AG04450 (cell line): Measurements from ENCODE around the gene TFDP2. TPM values are rescaled to one million over a fixed set of nuclear protein-coding genes. Genes with fewer than 3 reads are reported as not detected.

Experiments
- CTCF ChIA-PET: fragments of 300-600, 350-600 bp; formaldehyde crosslinking; extraction: SDS; loops from one replicate; lab custom pipeline; 2022; ENCODE audit warnings: antibody characterized with exemption, inconsistent platforms; lab: Charles Lee
- POLR2A ChIA-PET: fragments of 350-600 bp; formaldehyde crosslinking; extraction: SDS; loops from one replicate; lab custom pipeline; 2021; ENCODE audit warnings: antibody characterized with exemption, inconsistent platforms; lab: Yijun Ruan, JAX
- DNase-seq: peaks from one replicate; pipeline ENCODE4 v3.0.0-alpha.2; 2011; ENCODE audit warnings: low read depth, low spot score
- H3K27ac ChIP-seq: one replicate; pipeline ENCODE4 v1.5.1; 2012; ENCODE audit warnings: low read depth, low read length, control low read depth
- H3K27me3 ChIP-seq: one replicate; pipeline ENCODE4 v1.6.0; 2012; ENCODE audit warnings: low read length; ENCODE audit not compliant: control insufficient read depth, insufficient read depth
- H3K4me3 ChIP-seq: 2 replicates; pipeline ENCODE4 v1.5.1; 2011; ENCODE audit warnings: mild to moderate bottlenecking, low read depth, low read length, control low read depth
- H3K9me3 ChIP-seq: 2 replicates; pipeline ENCODE4 v1.5.1; 2012; ENCODE audit warnings: low read length; ENCODE audit not compliant: control insufficient read depth, insufficient read depth
- polyA plus RNA-seq: library from polyadenylated mRNA; depleted of rRNA; stranded (reverse); fragments of >200 nt; gene quantifications from 2 replicates; pipeline ENCODE4 v1.2.3, GENCODE V29; 2011
- TF ChIP-seq, protein P1 (sequence below): IDR thresholded peaks from 2 replicates; pipeline ENCODE4 v1.5.1; 2011; ENCODE audit warnings: low read depth, low read length, control low read depth, inconsistent platforms

TFDP2 gene
- polyA plus RNA-seq, 1 experiment, result 63.4 TPM

DNA sequence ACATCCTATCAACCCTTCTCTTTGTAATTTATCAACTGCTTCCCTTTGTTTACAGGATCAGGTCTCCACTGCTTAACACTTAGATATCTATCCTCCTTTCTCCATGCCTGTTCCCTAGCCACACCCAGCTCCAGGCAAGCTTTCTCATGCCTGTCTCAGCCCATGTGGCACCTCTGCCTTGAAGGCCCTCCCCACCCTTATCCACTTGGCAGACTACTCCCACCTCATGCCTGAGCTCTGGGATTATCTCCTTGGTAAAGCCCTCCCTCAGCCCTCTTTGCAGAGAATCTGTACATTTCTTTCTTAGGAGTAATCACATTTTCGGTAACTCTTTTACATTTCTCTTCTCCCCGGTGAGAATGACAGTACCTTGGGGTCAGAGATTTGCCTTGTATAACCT lies 176.9 kb downstream of the TFDP2 start:
- ChIA-PET POLR2A (no interaction called here), CTCF (interaction anchor here (0.9 kb wide), 1 partner anchor 9 kb away, joined by 5 read pairs; no protein-coding TSS in a partner anchor)
- Histone ChIP-seq H3K9me3 (no peaks in the 10 kb centered on the region), H3K27ac (no peak overlapping the region), H3K27me3 (no peaks in the 10 kb centered on the region), H3K4me3 (no peak overlapping the region)
- TF ChIP-seq, protein P1, sequence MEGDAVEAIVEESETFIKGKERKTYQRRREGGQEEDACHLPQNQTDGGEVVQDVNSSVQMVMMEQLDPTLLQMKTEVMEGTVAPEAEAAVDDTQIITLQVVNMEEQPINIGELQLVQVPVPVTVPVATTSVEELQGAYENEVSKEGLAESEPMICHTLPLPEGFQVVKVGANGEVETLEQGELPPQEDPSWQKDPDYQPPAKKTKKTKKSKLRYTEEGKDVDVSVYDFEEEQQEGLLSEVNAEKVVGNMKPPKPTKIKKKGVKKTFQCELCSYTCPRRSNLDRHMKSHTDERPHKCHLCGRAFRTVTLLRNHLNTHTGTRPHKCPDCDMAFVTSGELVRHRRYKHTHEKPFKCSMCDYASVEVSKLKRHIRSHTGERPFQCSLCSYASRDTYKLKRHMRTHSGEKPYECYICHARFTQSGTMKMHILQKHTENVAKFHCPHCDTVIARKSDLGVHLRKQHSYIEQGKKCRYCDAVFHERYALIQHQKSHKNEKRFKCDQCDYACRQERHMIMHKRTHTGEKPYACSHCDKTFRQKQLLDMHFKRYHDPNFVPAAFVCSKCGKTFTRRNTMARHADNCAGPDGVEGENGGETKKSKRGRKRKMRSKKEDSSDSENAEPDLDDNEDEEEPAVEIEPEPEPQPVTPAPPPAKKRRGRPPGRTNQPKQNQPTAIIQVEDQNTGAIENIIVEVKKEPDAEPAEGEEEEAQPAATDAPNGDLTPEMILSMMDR, result no peak
- no peak for DNase-seq

DNA sequence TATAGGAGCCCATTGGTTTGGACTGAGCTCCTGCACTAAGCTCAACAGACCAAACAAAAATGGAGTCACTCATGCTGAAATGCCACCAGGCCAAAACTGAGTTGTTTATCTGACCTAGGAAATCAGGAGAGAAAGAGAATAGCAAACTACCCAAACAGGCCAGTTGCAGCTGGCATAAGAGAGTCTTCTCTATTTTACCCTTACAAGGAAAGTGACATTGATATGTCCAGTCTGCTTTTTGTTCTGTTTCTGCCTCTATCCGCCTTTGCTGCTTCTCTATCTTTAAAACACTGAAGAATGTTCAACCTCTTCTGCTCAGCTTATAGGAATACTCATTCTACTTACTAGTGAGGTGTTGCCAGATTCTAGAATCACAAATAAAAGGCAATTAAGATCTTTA lies 177.8 kb downstream of the TFDP2 start:
- ChIA-PET CTCF (interaction anchor here (0.6 kb wide), 1 partner anchor 395 kb away, joined by 3 read pairs; no protein-coding TSS in a partner anchor), POLR2A (interaction anchor here (0.7 kb wide), 1 partner anchor 16 kb away, joined by 7 read pairs; no protein-coding TSS in a partner anchor)
- H3K4me3 ChIP-seq, result no peak overlapping the region
- H3K27ac ChIP-seq, result no peak overlapping the region
- no peaks in the 10 kb centered on the region for H3K9me3 ChIP-seq
- TF ChIP-seq, protein P1, result no peak
- no peak for DNase-seq
- no peaks in the 10 kb centered on the region for H3K27me3 ChIP-seq

DNA sequence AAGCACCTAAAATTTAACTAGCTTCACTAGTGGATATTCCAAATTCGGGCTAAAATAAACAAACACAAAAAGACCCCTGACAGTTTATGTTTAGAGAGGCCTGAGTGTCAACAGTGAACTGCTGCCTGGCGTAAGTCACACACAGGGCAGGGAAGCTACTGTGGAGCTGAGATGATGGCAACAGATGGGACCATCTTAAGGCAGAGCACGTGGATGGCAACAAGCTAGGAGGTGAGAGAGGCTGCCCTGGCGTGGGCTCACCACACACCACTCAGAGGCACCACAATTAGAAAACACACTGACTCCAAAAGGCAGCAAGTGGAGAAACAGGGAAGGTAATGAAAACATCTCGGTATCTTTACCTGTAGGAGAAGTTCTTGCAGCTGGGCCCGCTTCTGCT lies 179.6 kb downstream of the TFDP2 start:
- ChIA-PET CTCF (interaction anchor here (0.5 kb wide), 1 partner anchor 19 kb away, joined by 3 read pairs; no protein-coding TSS in a partner anchor), POLR2A (no interaction called here)
- Histone ChIP-seq H3K27me3 (no peaks in the 10 kb centered on the region), H3K9me3 (no peaks in the 10 kb centered on the region), H3K4me3 (no peak overlapping the region), H3K27ac (no peak overlapping the region)
- TF ChIP-seq, protein P1, result no peak
- DNase-seq, result no peak

GRCh38 chr3:141965471-141965870 lies 183.9 kb downstream of the TFDP2 start:
- no peaks in the 10 kb centered on the region for H3K9me3 ChIP-seq
- H3K27ac ChIP-seq, result no peak overlapping the region
- POLR2A ChIA-PET, result no interaction called here
- DNase-seq, result no peak
- CTCF ChIA-PET, result interaction anchor here (1.2 to 1.4 kb wide), 2 partner anchors 31 to 160 kb away, joined by 3 read pairs; no protein-coding TSS in a partner anchor
- H3K4me3 ChIP-seq, result no peak overlapping the region
- no peaks in the 10 kb centered on the region for H3K27me3 ChIP-seq
- TF ChIP-seq, protein P1, result no peak

- Histone ChIP-seq H3K27me3 (no peaks in the 10 kb centered on the region), H3K27ac (no peak overlapping the region), H3K4me3 (no peak overlapping the region), H3K9me3 (no peaks in the 10 kb centered on the region)
- POLR2A ChIA-PET, result no interaction called here
- CTCF ChIA-PET, result interaction anchor here (0.7 to 1.6 kb wide), 7 partner anchors 9 to 217 kb away, joined by 3 to 5 read pairs (median 4); no protein-coding TSS in a partner anchor
- TF ChIP-seq, protein P1, result no peak
- DNase-seq, result no peak
Measured at GRCh38 chr3:141963301-141963700, 186.0 kb downstream of the TFDP2 start.
